Mesothelial cell of epicardium (in vitro differentiated cells): ENCODE measurements around the gene RASSF3. TPM values are rescaled to one million over a fixed set of nuclear protein-coding genes. Genes with fewer than 3 reads are reported as not detected.
"Not testable (repeated sequence)": the region's sequence is repeated elsewhere in the genome, so short reads cannot be mapped to it uniquely, and the experiment has no call there.

Experiments
- DNase-seq, 2 experiments: peaks; one replicate each; pipeline ENCODE4 v3.0.0; 2021; ENCODE audit warnings: low spot score in 2 of 2; ENCODE audit not compliant: unreplicated experiment in 2 of 2
- H3K27ac Mint-ChIP-seq: 2 replicates; pipeline ENCODE4 v1.8.0; 2021; ENCODE audit warnings: mixed read lengths
- H3K27me3 Mint-ChIP-seq: 2 replicates; pipeline ENCODE4 v1.8.0; 2021; ENCODE audit warnings: low read depth, mixed read lengths
- H3K36me3 Mint-ChIP-seq: 2 replicates; pipeline ENCODE4 v1.8.0; 2021; ENCODE audit warnings: mixed read lengths
- H3K4me1 Mint-ChIP-seq: 2 replicates; pipeline ENCODE4 v1.8.0; 2021; ENCODE audit warnings: mixed read lengths
- H3K4me3 Mint-ChIP-seq: 2 replicates; pipeline ENCODE4 v1.8.0; 2021; ENCODE audit warnings: mild to moderate bottlenecking, moderate library complexity, mixed read lengths
- H3K9me3 Mint-ChIP-seq: 2 replicates; pipeline ENCODE4 v1.8.0; 2021; ENCODE audit warnings: mixed read lengths
- total RNA-seq: library from RNA; stranded (reverse); gene quantifications from 3 replicates; pipeline ENCODE4 v1.2.1, GENCODE V29; 2021
- TF ChIP-seq, protein P1 (sequence below): fragments of 200-600 bp; sonication (generic); IDR thresholded peaks from one replicate; pipeline ENCODE4 v1.5.0; 2021; ENCODE audit warnings: antibody characterized with exemption; ENCODE audit not compliant: unreplicated experiment

RASSF3 gene
- total RNA-seq, 1 donor from 2014 or later: 16.3 TPM

DNA sequence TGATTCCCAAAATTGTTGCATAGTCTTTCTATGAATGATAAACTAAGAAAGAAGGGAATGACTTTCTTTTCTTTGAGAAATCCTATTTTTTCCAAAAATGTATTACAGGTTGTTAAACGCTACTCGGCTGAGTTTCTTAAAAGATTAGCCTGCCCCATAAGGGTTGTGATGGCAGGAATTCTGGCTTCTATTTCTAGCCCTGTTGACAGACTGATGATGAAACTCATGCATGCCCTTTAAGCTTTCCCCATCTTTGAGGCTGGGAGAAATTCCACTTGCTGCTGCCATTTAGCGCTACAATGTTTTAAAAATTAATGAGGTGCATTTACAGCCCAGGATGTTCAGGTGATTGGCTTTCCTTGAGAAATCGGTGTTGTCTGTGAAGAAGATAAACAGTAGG is 33.2 kb upstream of the RASSF3 start:
- Mint-ChIP-seq H3K36me3 (no peaks in the 10 kb centered on the region), H3K27ac (no peak overlapping the region), H3K4me3 (no peak overlapping the region), H3K9me3 (peaks cover 13% of the 10 kb centered on the region), H3K4me1 (peaks cover 3% of the 10 kb centered on the region), H3K27me3 (no peaks in the 10 kb centered on the region)
- TF ChIP-seq, protein P1, sequence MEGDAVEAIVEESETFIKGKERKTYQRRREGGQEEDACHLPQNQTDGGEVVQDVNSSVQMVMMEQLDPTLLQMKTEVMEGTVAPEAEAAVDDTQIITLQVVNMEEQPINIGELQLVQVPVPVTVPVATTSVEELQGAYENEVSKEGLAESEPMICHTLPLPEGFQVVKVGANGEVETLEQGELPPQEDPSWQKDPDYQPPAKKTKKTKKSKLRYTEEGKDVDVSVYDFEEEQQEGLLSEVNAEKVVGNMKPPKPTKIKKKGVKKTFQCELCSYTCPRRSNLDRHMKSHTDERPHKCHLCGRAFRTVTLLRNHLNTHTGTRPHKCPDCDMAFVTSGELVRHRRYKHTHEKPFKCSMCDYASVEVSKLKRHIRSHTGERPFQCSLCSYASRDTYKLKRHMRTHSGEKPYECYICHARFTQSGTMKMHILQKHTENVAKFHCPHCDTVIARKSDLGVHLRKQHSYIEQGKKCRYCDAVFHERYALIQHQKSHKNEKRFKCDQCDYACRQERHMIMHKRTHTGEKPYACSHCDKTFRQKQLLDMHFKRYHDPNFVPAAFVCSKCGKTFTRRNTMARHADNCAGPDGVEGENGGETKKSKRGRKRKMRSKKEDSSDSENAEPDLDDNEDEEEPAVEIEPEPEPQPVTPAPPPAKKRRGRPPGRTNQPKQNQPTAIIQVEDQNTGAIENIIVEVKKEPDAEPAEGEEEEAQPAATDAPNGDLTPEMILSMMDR: no peak
- no peak for DNase-seq

GRCh38 chr12:64578566-64578965 is 31.7 kb upstream of the RASSF3 start:
- Mint-ChIP-seq H3K27ac (no peak overlapping the region), H3K4me3 (no peak overlapping the region), H3K27me3 (no peaks in the 10 kb centered on the region), H3K36me3 (no peaks in the 10 kb centered on the region), H3K4me1 (peaks cover 17% of the 10 kb centered on the region), H3K9me3 (peaks cover 6% of the 10 kb centered on the region)
- TF ChIP-seq, protein P1: no peak
- DNase-seq: no peak

GRCh38 chr12:64580681-64581080 is 29.6 kb upstream of the RASSF3 start:
- peaks cover 4% of the 10 kb centered on the region for H3K9me3 Mint-ChIP-seq
- no peak overlapping the region for H3K27ac Mint-ChIP-seq
- no peaks in the 10 kb centered on the region for H3K27me3 Mint-ChIP-seq
- H3K36me3 Mint-ChIP-seq: no peaks in the 10 kb centered on the region
- H3K4me3 Mint-ChIP-seq: no peak overlapping the region
- H3K4me1 Mint-ChIP-seq: peaks cover 29% of the 10 kb centered on the region
- no peak for DNase-seq
- TF ChIP-seq, protein P1: no peak

GRCh38 chr12:64582114-64582513 is 28.2 kb upstream of the RASSF3 start:
- TF ChIP-seq, protein P1: no peak
- Mint-ChIP-seq H3K27me3 (no peaks in the 10 kb centered on the region), H3K9me3 (no peaks in the 10 kb centered on the region), H3K4me3 (no peak overlapping the region), H3K27ac (no peak overlapping the region), H3K36me3 (no peaks in the 10 kb centered on the region), H3K4me1 (peaks cover 29% of the 10 kb centered on the region)
- no peak for DNase-seq

DNA sequence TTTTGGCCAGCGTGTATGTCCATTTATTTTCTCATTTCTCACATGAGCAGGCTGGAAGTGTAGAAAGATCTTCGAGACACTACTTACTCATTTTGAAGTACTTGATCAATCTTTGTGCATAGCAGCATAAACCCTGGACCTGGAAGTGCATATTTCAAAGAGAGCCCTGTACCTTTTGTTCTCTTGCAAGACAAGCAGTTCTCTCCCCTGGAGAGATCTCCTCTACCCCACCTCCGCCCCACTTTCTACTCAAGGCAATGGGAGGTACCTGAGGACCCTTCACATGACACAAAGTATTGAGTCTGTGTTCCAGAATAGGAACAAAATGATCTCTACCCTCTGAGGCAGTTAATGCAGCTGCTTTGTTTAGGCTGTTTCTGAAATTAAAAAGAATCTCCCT is 27.4 kb upstream of the RASSF3 start:
- no peaks in the 10 kb centered on the region for H3K27me3 Mint-ChIP-seq
- no peaks in the 10 kb centered on the region for H3K36me3 Mint-ChIP-seq
- H3K4me1 Mint-ChIP-seq: peaks cover 29% of the 10 kb centered on the region
- no peak overlapping the region for H3K27ac Mint-ChIP-seq
- no peak overlapping the region for H3K4me3 Mint-ChIP-seq
- no peaks in the 10 kb centered on the region for H3K9me3 Mint-ChIP-seq
- TF ChIP-seq, protein P1: no peak
- no peak for DNase-seq

- not testable (repeated sequence) for H3K4me3 Mint-ChIP-seq, H3K9me3 Mint-ChIP-seq, DNase-seq, H3K36me3 Mint-ChIP-seq, H3K27me3 Mint-ChIP-seq
- H3K27ac Mint-ChIP-seq: peak overlapping the region; percentile 21
- peaks cover 29% of the 10 kb centered on the region for H3K4me1 Mint-ChIP-seq
Measured at GRCh38 chr12:64583395-64583770, 26.9 kb upstream of the RASSF3 start.
